Measurements from ENCODE around the gene SCUBE1. TPM values are rescaled to one million over a fixed set of nuclear protein-coding genes. Genes with fewer than 3 reads are reported as not detected.

The SCUBE1 gene
- polyA plus RNA-seq, 1 experiment, result not detected

- ChIA-PET POLR2A (no interaction called here), CTCF (interaction anchor here (1.2 kb wide), 1 partner anchor 7 kb away, joined by 3 read pairs; no protein-coding TSS in a partner anchor)
- no peak for TF ChIP-seq CTCF (IDR thresholded peaks at IDR 0.05; ENCODE audit: insufficient read depth, low read depth, low read length)
- no peak overlapping the region for H3K4me3 ChIP-seq (ENCODE audit: low read depth, low read length)
- no peaks in the 10 kb centered on the region for H3K27me3 ChIP-seq (ENCODE audit: control insufficient read depth, insufficient read depth, low read length)
- DNase-seq (ENCODE audit: low read depth), result no peak
- peaks cover 17% of the 10 kb centered on the region for H3K36me3 ChIP-seq (ENCODE audit: control insufficient read depth, insufficient read depth, low read length)
These were observed 161.7 kb downstream of the SCUBE1 start for GRCh38 chr22:43181321-43182076.

- DNase-seq (ENCODE audit: low read depth), result no peak
- H3K27me3 ChIP-seq (ENCODE audit: control insufficient read depth, insufficient read depth, low read length), result no peaks in the 10 kb centered on the region
- H3K36me3 ChIP-seq (ENCODE audit: control insufficient read depth, insufficient read depth, low read length), result peaks cover 17% of the 10 kb centered on the region
- TF ChIP-seq CTCF (IDR thresholded peaks at IDR 0.05; ENCODE audit: insufficient read depth, low read depth, low read length), result no peak
- ChIA-PET CTCF (no interaction called here), POLR2A (no interaction called here)
- no peak overlapping the region for H3K4me3 ChIP-seq (ENCODE audit: low read depth, low read length)
These were observed 162.5 kb downstream of the SCUBE1 start for GRCh38 chr22:43180670-43181069.

- peaks cover 19% of the 10 kb centered on the region for H3K36me3 ChIP-seq (ENCODE audit: control insufficient read depth, insufficient read depth, low read length)
- H3K4me3 ChIP-seq (ENCODE audit: low read depth, low read length), result no peak overlapping the region
- CTCF ChIA-PET, result no interaction called here
- no peaks in the 10 kb centered on the region for H3K27me3 ChIP-seq (ENCODE audit: control insufficient read depth, insufficient read depth, low read length)
- no peak for TF ChIP-seq CTCF (IDR thresholded peaks at IDR 0.05; ENCODE audit: insufficient read depth, low read depth, low read length)
- POLR2A ChIA-PET, result no interaction called here
- no peak for DNase-seq (ENCODE audit: low read depth)
These were observed 163.3 kb downstream of the SCUBE1 start for GRCh38 chr22:43179911-43180195.

GRCh38 chr22:43179146-43179910, 163.8 kb downstream of the SCUBE1 start:
- H3K36me3 ChIP-seq (ENCODE audit: control insufficient read depth, insufficient read depth, low read length), result peaks cover 18% of the 10 kb centered on the region
- POLR2A ChIA-PET, result no interaction called here
- H3K4me3 ChIP-seq (ENCODE audit: low read depth, low read length), result no peak overlapping the region
- no peaks in the 10 kb centered on the region for H3K27me3 ChIP-seq (ENCODE audit: control insufficient read depth, insufficient read depth, low read length)
- no peak for TF ChIP-seq CTCF (IDR thresholded peaks at IDR 0.05; ENCODE audit: insufficient read depth, low read depth, low read length)
- CTCF ChIA-PET, result no interaction called here
- no peak for DNase-seq (ENCODE audit: low read depth)

- ChIA-PET POLR2A (no interaction called here), CTCF (no interaction called here)
- DNase-seq (ENCODE audit: low read depth), result no peak
- H3K27me3 ChIP-seq (ENCODE audit: control insufficient read depth, insufficient read depth, low read length), result no peaks in the 10 kb centered on the region
- H3K36me3 ChIP-seq (ENCODE audit: control insufficient read depth, insufficient read depth, low read length), result peaks cover 27% of the 10 kb centered on the region
- no peak for TF ChIP-seq CTCF (IDR thresholded peaks at IDR 0.05; ENCODE audit: insufficient read depth, low read depth, low read length)
- no peak overlapping the region for H3K4me3 ChIP-seq (ENCODE audit: low read depth, low read length)
These were observed 165.7 kb downstream of the SCUBE1 start for GRCh38 chr22:43177479-43177878.

All from BJ (cell line).